Fibroblast of skin of right quadriceps (primary cell): Measurements from ENCODE around the gene IL31.

Source experiments
- DNase-seq: peaks from one replicate; pipeline ENCODE4 v3.0.0-alpha.2; 2013

The IL31 gene

DNA sequence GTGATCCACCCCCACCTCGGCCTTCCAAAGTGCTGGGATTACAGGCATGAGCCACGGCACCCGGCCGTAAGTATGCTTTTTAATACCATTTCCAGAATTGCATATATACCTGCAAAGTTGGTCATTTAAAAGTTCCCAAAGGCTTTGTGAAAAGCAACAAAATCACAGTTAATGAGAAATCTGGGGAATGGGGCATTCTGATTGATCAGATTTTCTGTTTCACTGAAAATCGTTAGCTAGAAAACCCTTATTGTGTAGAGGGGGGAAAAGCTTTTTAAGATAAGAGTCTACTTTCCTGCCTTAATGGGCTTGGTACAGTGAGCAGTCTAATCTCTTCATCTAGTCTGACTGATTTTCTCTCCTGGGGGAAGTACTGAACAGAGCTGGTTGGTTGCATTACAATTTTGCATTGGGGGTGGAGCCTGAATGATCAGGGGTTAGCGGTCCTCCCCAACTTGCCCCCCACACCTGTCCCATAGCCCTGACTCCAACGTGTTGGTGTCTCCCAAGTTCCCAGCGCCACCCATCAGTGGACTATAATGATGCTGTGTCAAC lies 23.8 kb downstream of the IL31 start:
- DNase-seq, result no peak

DNA sequence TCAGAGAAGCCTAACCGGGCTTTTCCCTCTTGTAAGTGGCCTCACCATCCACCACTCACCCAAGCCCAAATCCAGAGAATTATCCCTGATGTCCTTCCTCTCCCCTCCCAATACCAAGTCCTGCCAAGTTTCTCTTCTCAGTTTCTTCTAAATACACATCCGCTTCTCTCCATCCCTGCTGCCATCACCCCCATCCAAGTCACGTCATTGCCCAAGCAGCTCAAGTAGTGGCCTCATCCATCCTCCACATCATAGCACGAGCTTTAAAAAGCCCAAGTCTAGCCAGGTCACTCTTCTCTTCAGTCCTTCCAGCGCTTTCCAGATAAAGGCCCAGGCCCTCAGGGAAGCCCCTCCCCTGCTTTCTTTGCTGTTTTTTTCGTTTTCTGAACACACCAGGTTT lies 25.4 kb downstream of the IL31 start:
- no peak for DNase-seq

GRCh38 chr12:122147514-122148290 lies 26.3 kb downstream of the IL31 start:
- DNase-seq, result no peak

DNA sequence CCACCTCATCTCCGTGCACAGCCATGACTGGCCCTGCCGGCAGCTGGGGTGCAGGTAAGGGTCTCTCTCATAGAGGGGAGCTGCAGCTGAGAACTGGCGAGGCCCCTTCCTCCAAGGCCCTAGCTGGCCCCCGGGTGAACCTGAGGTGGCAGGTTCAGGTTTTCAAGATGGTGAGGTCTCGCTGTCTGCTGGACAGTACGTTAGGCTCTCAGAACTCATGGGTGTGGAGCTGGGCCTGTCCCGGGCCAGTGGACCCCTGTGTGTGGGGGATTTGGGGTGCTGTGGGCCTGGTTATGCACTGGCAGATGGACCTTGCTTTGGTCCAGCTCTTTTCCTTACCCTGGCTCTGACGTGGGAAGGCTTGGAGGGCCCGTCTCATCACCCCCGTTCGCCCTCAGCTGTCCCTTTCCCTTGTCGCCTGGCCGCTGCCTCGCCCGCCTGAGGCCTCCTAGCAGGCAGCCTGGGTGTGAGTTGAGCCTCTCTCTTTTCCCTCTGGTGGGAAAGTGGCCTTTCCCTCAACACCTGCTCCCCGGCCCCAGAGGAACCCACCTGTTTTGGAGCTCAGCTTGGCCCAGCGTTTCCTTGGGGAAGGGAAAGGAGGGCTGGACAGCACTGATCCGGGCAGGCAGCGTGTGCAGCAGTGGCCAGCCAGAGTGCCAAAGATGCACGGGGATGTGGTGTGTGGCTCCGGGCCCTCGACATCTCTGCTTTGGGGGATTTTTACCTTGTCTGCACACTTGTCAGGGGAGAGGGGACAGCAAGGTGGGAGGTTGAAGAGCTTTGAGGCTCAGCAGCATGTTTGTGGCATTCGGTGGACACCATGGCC lies 28.3 kb downstream of the IL31 start:
- no peak for DNase-seq

DNA sequence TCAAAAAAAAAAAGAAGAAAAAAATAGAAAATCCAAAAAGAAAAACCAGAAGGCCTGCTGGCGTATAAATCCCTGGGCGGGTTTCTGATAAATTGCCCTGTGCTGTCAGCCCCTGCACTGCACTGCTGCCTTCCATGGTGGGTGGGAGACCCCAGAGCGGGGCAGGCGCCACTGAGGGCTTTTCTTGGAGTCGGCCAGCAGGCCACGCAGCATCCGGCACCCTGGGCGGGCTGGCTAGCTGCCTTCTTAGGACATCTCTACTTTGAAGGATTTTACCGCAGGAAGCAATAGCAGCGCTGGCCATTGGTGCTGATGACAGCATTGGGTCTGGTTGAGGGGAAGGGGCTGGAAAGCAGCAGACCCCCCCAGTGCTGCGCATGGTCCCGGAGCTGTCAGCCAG lies 29.1 kb downstream of the IL31 start:
- no peak for DNase-seq

DNA sequence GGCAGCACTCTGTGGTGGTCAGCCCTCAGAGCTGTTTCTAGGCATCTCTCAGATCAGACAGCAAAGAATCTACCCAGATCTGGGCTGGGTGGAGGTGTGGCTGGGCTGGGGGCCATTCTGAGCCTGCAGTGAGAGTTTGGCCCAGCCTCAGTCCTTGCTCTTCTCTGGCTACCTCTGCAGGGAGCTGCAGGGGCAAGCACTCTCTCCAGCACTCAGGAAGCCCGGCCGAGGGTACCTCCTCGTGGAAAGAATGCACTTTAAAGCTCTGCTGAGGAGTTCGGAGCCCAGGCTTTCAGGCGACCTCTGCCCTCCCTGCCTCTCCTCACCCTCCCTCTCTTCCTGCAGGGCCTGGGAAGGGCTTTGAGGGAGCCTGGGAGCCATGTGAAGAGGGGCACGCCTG lies 31.2 kb downstream of the IL31 start:
- no peak for DNase-seq

GRCh38 chr12:122141911-122142725 lies 31.9 kb downstream of the IL31 start:
- no peak for DNase-seq

GRCh38 chr12:122140467-122141257 lies 33.4 kb downstream of the IL31 start:
- no peak for DNase-seq

DNA sequence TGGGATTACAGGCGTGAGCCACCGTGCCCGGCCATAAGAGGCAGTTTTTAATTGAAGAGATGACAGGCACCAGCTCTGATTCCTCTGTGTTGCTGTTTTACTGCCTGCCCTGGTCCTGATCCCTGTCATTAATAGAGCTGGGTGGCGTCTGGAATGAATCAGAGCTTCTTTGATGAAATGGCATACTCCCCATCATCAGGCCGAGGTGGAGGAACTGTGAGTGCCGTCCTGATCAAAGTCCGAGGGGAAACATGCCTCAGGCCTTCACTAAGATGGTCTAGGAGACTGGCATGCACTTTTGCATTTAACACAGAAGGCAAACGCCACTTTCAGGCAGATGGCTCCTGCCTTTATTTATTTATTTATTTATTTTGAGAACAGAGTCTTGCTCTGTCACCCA lies 34.1 kb downstream of the IL31 start:
- no peak for DNase-seq

DNA sequence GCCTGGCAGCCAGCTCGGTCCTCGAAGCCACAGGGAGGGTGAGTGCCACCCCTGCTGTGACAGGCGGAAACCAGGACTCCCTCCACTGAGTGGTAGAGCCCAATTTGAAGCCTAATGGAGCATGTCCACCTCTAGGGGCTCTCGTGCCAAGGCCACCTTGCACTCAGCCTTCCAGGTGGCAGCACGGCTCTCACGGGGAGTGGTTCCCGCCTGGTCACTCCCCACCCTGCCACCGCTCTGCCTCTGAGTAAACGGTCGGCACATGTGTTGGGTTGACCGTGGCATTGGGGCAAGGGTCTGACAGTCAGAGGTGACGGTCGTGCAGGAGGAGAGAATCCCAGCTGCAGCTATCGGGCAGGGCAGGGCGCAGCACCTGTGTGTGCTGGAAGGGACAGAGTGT lies 34.8 kb downstream of the IL31 start:
- DNase-seq, result no peak

GRCh38 chr12:122138616-122139015 lies 35.4 kb downstream of the IL31 start:
- DNase-seq, result no peak

GRCh38 chr12:122138181-122138580 lies 35.8 kb downstream of the IL31 start:
- no peak for DNase-seq

- DNase-seq, result no peak
These were observed 36.3 kb downstream of the IL31 start for GRCh38 chr12:122137681-122138080.

DNA sequence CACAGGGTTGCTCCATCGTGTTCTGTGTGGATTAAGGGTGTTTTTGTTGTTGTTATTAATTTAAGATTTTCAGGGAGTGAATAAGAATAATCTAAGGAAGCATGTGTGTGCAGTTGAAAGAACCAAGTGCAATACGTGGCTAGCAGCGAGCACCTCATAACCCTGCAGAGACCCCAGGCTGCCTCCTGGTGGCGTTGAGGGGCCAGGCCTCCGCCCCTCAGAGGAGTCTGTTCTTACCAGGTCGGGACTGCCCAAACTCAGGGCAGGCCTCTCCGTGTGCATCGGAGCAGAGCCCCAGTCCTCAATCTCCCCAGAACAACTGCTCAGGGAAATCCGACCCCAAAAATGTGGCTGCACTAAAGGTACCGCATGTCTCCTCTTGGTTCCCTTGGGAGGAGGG lies 36.8 kb downstream of the IL31 start:
- DNase-seq, result no peak

DNA sequence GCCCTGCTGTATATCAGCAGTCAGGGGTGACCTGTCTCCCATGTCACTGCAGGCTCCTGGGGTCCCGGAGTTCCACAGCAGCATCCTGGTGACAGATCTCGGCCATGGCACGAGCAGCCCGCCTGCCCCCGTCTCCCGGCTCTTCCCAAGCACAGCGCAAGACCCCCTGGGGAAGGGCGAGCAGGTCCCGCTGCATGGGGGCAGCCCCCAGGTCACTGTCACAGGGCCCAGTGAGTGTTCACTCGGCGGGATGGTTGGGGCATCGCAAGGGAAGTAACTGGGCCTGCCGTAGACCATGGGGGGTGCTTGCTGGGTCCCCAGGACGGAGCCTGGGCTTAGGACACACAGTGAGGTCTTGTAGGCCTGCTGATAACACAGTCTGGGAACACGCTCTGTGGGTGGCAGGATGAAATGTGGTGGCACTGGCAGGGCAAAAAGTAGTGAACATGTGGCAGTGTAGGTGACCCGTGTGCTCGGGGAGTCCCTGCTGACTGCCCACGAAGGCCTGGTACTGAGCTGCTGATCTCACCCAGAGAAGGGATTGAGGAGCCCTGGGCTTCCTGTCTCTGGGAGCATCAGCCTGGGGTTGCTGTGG lies 38.5 kb downstream of the IL31 start:
- DNase-seq, result no peak

- DNase-seq, result no peak
These were observed 40.6 kb downstream of the IL31 start for GRCh38 chr12:122133192-122133950.

GRCh38 chr12:122130150-122130549 lies 43.9 kb downstream of the IL31 start:
- no peak for DNase-seq

DNA sequence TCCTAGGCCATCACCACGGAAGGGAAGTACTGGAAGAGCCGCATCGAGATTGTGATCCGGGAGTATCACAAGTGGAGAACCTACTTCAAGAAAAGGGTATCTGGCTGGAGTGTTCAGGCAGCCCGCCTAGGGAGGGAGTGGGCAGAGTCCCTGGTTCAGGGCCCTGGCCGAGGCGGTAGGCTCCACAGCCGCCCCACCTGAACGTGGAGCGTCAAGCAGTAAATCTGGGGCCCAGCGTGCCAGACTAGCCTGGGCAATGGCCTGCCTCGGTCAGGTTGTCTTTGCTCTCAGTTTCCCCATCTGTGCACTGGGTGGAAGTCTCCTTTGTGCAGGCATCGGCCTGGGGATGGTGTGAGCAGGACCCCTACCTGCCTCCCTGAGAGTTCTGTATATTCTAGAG lies 44.9 kb downstream of the IL31 start:
- DNase-seq, result no peak

DNA sequence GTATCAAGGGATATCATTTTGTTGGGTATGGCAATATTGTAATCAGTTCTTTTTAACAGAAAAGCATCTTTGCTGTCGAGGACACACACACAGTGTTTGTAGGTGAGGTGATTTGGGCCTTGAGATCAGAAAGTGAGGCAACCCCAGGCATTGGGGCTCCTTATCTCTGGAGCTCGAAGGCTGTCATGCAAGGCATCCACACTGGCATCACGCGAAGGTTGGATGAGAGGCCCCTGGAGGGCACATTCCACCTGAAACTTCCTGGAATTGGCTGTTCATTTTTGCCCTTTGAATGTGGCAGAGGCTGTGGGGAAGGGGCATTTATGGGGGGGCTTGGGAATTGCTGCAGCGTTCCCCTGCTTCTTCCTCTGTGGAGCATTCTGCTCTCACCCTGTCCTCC lies 45.5 kb downstream of the IL31 start:
- no peak for DNase-seq

DNA sequence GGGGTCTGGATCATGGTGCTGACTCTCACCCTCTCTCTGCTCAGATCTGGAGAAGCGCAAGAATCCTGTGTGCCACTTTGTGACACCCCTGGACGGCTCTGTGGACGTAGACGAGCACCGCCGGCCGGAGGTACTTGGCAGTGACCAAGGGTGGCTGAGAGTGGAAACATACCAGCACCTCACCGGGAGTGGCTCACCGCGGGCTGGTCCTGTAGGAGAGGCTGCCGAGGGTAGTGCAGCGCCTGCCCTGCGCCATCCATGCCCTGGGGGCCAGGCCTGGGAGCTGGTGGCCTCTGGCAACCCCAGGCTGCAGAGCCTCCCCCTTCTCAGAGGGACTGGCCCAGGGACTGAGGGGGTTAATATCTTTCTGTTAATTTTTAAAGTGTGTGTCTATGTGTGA lies 46.2 kb downstream of the IL31 start:
- no peak for DNase-seq
